Right lobe of liver (tissue), 6 donors: ENCODE results near the gene VAV2. TPM values are rescaled to one million over a fixed set of nuclear protein-coding genes. Genes with fewer than 3 reads are reported as not detected.
A peak's percentile ranks its signal among the peaks of the same experiment; 100 is the strongest.

Experiments used
- ATAC-seq, 4 donors: fragments of 200-7000 bp; cut with Tn5 transposase; one replicate each; pipeline ENCODE4 v1.9.1; 2020; ENCODE audit warnings: mild to moderate bottlenecking in 4 of 4, moderate library complexity in 4 of 4
- DNase-seq, 3 donors: peaks; one replicate each; pipeline ENCODE4 v3.0.0-alpha.2; 2020
- H3K27ac ChIP-seq, 3 donors: fragments of 200-600 bp; one replicate each; pipeline ENCODE4 v1.8.0; 2022
- H3K27me3 ChIP-seq, 2 donors: fragments of 200-600 bp; one replicate each; pipeline ENCODE4 v1.8.0; 2022
- H3K36me3 ChIP-seq, 4 donors: fragments of 200-600 bp; sonication (generic) in 1 of 4; one replicate each; pipeline versions ENCODE4 v1.5.1 to v1.8.0; 2017 to 2022; ENCODE audit warnings: control low read depth in 1 of 4
- H3K4me1 ChIP-seq, 4 donors: fragments of 200-600 bp; sonication (generic) in 1 of 4; one replicate each; pipeline versions ENCODE4 v1.5.1 to v1.8.0; 2017 to 2022; ENCODE audit warnings: control low read depth in 1 of 4
- H3K4me3 ChIP-seq, 3 donors: fragments of 200-600 bp; one replicate each; pipeline ENCODE4 v1.8.0; 2022
- H3K9me3 ChIP-seq, 4 donors: fragments of 200-600 bp; sonication (generic) in 1 of 4; one replicate each; pipeline versions ENCODE4 v1.5.1 to v1.8.0; 2017 to 2022; ENCODE audit warnings: control low read depth in 1 of 4
- CTCF ChIP-seq, 4 donors: fragments of 200-600 bp in 3 of 4; fragments of 450-650 bp in 1 of 4; IDR thresholded peaks; one replicate each; pipeline versions ENCODE4 v1.5.1 to v1.8.0; 2016 to 2022; ENCODE audit warnings: antibody characterized with exemption in 4 of 4, mild to moderate bottlenecking in 2 of 4
- POLR2A ChIP-seq: fragments of 450-650 bp; IDR thresholded peaks from one replicate; pipeline ENCODE4 v1.6.1; 2017; ENCODE audit warnings: antibody characterized with exemption, mild to moderate bottlenecking
- WGBS: methylation state at CpG from one replicate; pipeline ENCODE4 v1.1.6; 2018; ENCODE audit warnings: low coverage, low lambda C conversion rate; ENCODE audit not compliant: insufficient coverage; ENCODE audit errors: missing lambda C conversion rate; 5-methylcytosine and 5-hydroxymethylcytosine counted together
- intact Hi-C, 2 donors: fragments of 100-400 bp; cut with DNase I; formaldehyde crosslinking; loops; one replicate each; pipeline versions ENCODE4 v1.11.2 to v1.14.1; 2022
- total RNA-seq, 6 experiments: library from RNA; depleted of rRNA in 2 of 6; stranded (reverse); fragments of >200 nt in 2 of 6; fragmentation: NEBNext Ultra II Directional in 3 of 6; extraction: Animal tissue kit (Norgen Biotek cat#: 25700) in 3 of 6; gene quantifications; one replicate each; pipeline versions ENCODE4 v1.1.0 to v1.2.4, GENCODE V29; 2016 to 2023
- donor health status: DM: no; HTN: yes; CAD: no.
- donor health status: DM: no; HTN: no; CAD: no.
- donor health status: DM: no; HTN: no; CAD: no.
- donor health status: DM: no; HTN: yes; CAD: no.
- donor health status: DM: no; HTN: yes; CAD: no.

VAV2 gene
- total RNA-seq, 6 experiments from 2014 or later = 30.1 to 44.3 (median 34.9) TPM

- intact Hi-C loops = loop anchor here in 1 of 2 donors (10.0 kb wide), 1 partner anchor 210 kb away; no protein-coding TSS in a partner anchor
- ATAC-seq (peak; percentile 56 to 74 (median 66)), DNase-seq (peak; percentile 72 to 87 (median 80))
- H3K36me3 ChIP-seq = peaks cover 0 to 65% (median 19%) of the 10 kb centered on the region in 4 donors
- H3K4me1 ChIP-seq = peaks cover 0 to 46% (median 5%) of the 10 kb centered on the region in 4 donors
- H3K27ac ChIP-seq = peak overlapping the region; percentile 5 to 75 (median 44)
- WGBS = 67% methylated on average over 7 of the region's 15 CpGs
- H3K9me3 ChIP-seq = no peaks in the 10 kb centered on the region
- TF ChIP-seq POLR2A (no peak), CTCF (IDR thresholded peaks at IDR 0.05) (no peak)
- no peaks in the 10 kb centered on the region for H3K27me3 ChIP-seq
- H3K4me3 ChIP-seq = no peak overlapping the region
These were observed 277.4 kb downstream of the VAV2 start for GRCh38 chr9:133714606-133715294.

- WGBS = 36% methylated on average over 3 of the region's 18 CpGs
- no peak for TF ChIP-seq CTCF (IDR thresholded peaks at IDR 0.05)
- no peak for TF ChIP-seq POLR2A
- peak overlapping the region; percentile 5 to 65 (median 44) for H3K27ac ChIP-seq
These were observed 278.1 kb downstream of the VAV2 start for GRCh38 chr9:133713960-133714495.

GRCh38 chr9:133713150-133713959 lies 278.8 kb downstream of the VAV2 start:
- WGBS = 65% methylated on average over 5 of the region's 25 CpGs
- peak in 2 of 4 donors; percentile 9 to 49 for ATAC-seq
- DNase-seq = peak in 2 of 3 donors; percentile 50 to 79
- intact Hi-C loops = loop anchor here in 1 of 2 donors (10.0 kb wide), 1 partner anchor 209 kb away; no protein-coding TSS in a partner anchor
- Histone ChIP-seq H3K27ac (peak overlapping the region in 2 of 3 donors; percentile 44 to 65), H3K4me3 (no peak overlapping the region), H3K4me1 (peaks cover 0 to 46% (median 5%) of the 10 kb centered on the region in 4 donors), H3K36me3 (peaks cover 0 to 58% (median 15%) of the 10 kb centered on the region in 4 donors), H3K9me3 (no peaks in the 10 kb centered on the region), H3K27me3 (no peaks in the 10 kb centered on the region)
- TF ChIP-seq POLR2A (no peak), CTCF (IDR thresholded peaks at IDR 0.05) (no peak)

More at GRCh38 chr9:133713960-133714495, 278.1 kb downstream of the VAV2 start:
- ATAC-seq (peak in 2 of 4 donors; percentile 4 to 13), DNase-seq (peak in 2 of 3 donors; percentile 42 to 55)
- Histone ChIP-seq H3K9me3 (no peaks in the 10 kb centered on the region), H3K4me1 (peaks cover 0 to 46% (median 5%) of the 10 kb centered on the region in 4 donors), H3K4me3 (no peak overlapping the region), H3K36me3 (peaks cover 0 to 64% (median 18%) of the 10 kb centered on the region in 4 donors), H3K27me3 (no peaks in the 10 kb centered on the region)
- intact Hi-C loops = loop anchor here in 1 of 2 donors (10.0 kb wide), 1 partner anchor 209 kb away; no protein-coding TSS in a partner anchor
